ENCODE measurements around the gene CPNE8.

DNA sequence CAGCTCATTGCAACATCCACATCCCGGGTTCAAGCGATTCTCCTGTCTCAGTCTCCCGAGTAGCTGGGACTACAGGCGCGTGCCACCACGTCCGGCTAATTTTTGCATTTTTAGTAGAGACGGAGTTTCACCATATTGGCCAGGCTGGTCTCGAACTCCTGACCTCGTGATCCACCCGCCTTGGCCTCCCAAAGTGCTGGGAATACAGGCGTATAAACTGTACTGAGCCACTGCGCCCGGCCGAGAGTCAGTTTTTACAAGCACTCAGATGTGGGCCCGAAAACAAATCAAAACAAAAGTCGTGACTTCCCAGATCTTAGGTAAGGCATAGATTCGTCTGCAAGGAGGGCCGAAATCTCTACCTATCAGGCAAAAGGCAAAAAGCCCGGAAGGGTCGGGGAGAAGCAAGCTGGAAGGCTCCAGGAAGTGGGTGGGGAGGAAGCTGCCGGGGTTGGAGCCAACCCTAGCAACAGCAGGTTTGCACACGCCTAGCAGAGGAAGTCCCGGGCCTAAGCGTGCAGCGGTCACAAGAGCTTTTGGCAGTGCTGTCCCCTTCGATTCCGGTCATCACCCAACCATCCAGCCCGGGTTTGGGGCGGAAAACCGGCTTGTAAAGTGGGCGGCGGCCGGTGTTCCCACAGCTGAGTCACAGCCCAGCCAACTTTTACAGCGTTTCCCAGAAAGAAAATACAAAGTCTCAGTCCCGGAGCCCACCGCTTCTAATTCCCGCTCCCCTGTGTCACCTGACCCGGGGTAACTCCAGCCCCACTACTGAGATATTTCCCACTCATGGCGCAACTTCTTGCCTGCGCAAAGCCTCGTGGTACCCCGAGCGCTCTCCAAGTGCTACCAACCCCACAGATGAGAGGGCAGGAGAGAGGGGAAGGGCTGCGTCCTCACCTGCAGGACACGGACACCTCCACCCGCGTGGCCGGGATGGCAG lies 583 bp downstream of the CPNE8 start:
- TF ChIP-seq, protein P1, sequence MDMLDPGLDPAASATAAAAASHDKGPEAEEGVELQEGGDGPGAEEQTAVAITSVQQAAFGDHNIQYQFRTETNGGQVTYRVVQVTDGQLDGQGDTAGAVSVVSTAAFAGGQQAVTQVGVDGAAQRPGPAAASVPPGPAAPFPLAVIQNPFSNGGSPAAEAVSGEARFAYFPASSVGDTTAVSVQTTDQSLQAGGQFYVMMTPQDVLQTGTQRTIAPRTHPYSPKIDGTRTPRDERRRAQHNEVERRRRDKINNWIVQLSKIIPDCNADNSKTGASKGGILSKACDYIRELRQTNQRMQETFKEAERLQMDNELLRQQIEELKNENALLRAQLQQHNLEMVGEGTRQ (IDR thresholded peaks at IDR 0.05), result peak; percentile 75
- TF ChIP-seq, protein P2, sequence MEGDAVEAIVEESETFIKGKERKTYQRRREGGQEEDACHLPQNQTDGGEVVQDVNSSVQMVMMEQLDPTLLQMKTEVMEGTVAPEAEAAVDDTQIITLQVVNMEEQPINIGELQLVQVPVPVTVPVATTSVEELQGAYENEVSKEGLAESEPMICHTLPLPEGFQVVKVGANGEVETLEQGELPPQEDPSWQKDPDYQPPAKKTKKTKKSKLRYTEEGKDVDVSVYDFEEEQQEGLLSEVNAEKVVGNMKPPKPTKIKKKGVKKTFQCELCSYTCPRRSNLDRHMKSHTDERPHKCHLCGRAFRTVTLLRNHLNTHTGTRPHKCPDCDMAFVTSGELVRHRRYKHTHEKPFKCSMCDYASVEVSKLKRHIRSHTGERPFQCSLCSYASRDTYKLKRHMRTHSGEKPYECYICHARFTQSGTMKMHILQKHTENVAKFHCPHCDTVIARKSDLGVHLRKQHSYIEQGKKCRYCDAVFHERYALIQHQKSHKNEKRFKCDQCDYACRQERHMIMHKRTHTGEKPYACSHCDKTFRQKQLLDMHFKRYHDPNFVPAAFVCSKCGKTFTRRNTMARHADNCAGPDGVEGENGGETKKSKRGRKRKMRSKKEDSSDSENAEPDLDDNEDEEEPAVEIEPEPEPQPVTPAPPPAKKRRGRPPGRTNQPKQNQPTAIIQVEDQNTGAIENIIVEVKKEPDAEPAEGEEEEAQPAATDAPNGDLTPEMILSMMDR (IDR thresholded peaks at IDR 0.05), result no peak
- TF ChIP-seq ZFP36 (IDR thresholded peaks at IDR 0.05; ENCODE audit: borderline replicate concordance, partially characterized antibody) (no peak), POLR2A (IDR thresholded peaks at IDR 0.05; ENCODE audit: low read length) (peak; percentile 49), JUN (IDR thresholded peaks at IDR 0.05) (no peak; a peak in 2 of 5 replicates), CHD2 (IDR thresholded peaks at IDR 0.05; ENCODE audit: low read length, partially characterized antibody) (no peak), HOXB5 (CRISPR knock-in tag; IDR thresholded peaks at IDR 0.05) (no peak), NPAS2 (CRISPR knock-in tag; IDR thresholded peaks at IDR 0.05; ENCODE audit: borderline replicate concordance) (no peak), RAD21 (conservative IDR thresholded peaks at IDR 0.05 in 1 of 2, IDR thresholded peaks at IDR 0.05 in 1 of 2) (no peak), NFE2L2 (conservative IDR thresholded peaks at IDR 0.05; ENCODE audit: low read length) (no peak), HOXB13 (CRISPR knock-in tag; IDR thresholded peaks at IDR 0.05; ENCODE audit: low read depth) (no peak), SMC3 (IDR thresholded peaks at IDR 0.05) (no peak)
- TF ChIP-seq, protein P3, sequence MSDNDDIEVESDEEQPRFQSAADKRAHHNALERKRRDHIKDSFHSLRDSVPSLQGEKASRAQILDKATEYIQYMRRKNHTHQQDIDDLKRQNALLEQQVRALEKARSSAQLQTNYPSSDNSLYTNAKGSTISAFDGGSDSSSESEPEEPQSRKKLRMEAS (IDR thresholded peaks at IDR 0.05), result peak; percentile 39; the same call in 1 of the 2 replicates
- TF ChIP-seq, protein P4, sequence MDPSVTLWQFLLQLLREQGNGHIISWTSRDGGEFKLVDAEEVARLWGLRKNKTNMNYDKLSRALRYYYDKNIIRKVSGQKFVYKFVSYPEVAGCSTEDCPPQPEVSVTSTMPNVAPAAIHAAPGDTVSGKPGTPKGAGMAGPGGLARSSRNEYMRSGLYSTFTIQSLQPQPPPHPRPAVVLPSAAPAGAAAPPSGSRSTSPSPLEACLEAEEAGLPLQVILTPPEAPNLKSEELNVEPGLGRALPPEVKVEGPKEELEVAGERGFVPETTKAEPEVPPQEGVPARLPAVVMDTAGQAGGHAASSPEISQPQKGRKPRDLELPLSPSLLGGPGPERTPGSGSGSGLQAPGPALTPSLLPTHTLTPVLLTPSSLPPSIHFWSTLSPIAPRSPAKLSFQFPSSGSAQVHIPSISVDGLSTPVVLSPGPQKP (IDR thresholded peaks at IDR 0.05; ENCODE audit: low read depth, low read length), result no peak
